DND-41 (cell line): ENCODE measurements around the gene C12orf75.
A peak's percentile ranks its signal among the peaks of the same experiment; 100 is the strongest.

Experiments
- ATAC-seq: fragments of 200-7000 bp; cut with Tn5 transposase; 3 replicates; pipeline ENCODE4 v1.9.1; 2021; ENCODE audit warnings: low read depth; ENCODE audit not compliant: insufficient read depth
- DNase-seq: peaks from one replicate; pipeline ENCODE4 v3.0.0-alpha.2; 2020
- H2AFZ ChIP-seq: 2 replicates; pipeline ENCODE4 v1.6.0; 2012; ENCODE audit warnings: low read depth, low read length
- H3K27ac ChIP-seq: 2 replicates; pipeline ENCODE4 v1.5.1; 2012; ENCODE audit warnings: low read length, inconsistent platforms
- H3K27me3 ChIP-seq: fragments of 200-600 bp; sonication (generic); 2 replicates; pipeline ENCODE4 v1.6.0; 2012; ENCODE audit warnings: low read length, mild to moderate bottlenecking, inconsistent platforms; ENCODE audit not compliant: insufficient read depth, poor library complexity
- H3K36me3 ChIP-seq: 2 replicates; pipeline ENCODE4 v1.5.1; 2012; ENCODE audit warnings: low read length, inconsistent platforms; ENCODE audit not compliant: insufficient read depth
- H3K4me1 ChIP-seq: 2 replicates; pipeline ENCODE4 v1.5.1; 2012; ENCODE audit warnings: mild to moderate bottlenecking, low read length; ENCODE audit not compliant: insufficient read depth
- H3K4me2 ChIP-seq: 2 replicates; pipeline ENCODE4 v1.6.0; 2012; ENCODE audit warnings: mild to moderate bottlenecking, moderate library complexity, low read length, inconsistent platforms; ENCODE audit not compliant: insufficient read depth
- H3K4me3 ChIP-seq, 2 experiments: fragments of 200-600 bp in 1 of 2; shearing (Covaris generic) in 1 of 2; 2 replicates each; pipeline ENCODE4 v1.5.1; 2012 to 2016; ENCODE audit warnings: inconsistent platforms in 2 of 2, low read length in 2 of 2, mild to moderate bottlenecking in 2 of 2, low read depth in 1 of 2, moderate library complexity in 1 of 2
- H3K79me2 ChIP-seq: 2 replicates; pipeline ENCODE4 v1.6.0; 2012; ENCODE audit warnings: low read length, inconsistent platforms; ENCODE audit not compliant: insufficient read depth
- H3K9ac ChIP-seq: 2 replicates; pipeline ENCODE4 v1.6.0; 2012; ENCODE audit warnings: low read depth, mild to moderate bottlenecking, inconsistent platforms, low read length, moderate library complexity
- H3K9me3 ChIP-seq: 2 replicates; pipeline ENCODE4 v1.5.1; 2012; ENCODE audit warnings: low read length, moderate library complexity, mild to moderate bottlenecking, inconsistent platforms; ENCODE audit not compliant: insufficient read depth, severe bottlenecking
- H4K20me1 ChIP-seq: 2 replicates; pipeline ENCODE4 v1.6.0; 2012; ENCODE audit warnings: low read length; ENCODE audit not compliant: insufficient read depth
- CTCF ChIP-seq: IDR thresholded peaks from 2 replicates; pipeline ENCODE4 v1.5.1; 2012; ENCODE audit warnings: borderline replicate concordance, low read length, moderate library complexity, mild to moderate bottlenecking; ENCODE audit not compliant: poor library complexity, severe bottlenecking; ENCODE audit errors: extremely low read depth
- EZH2 ChIP-seq: IDR thresholded peaks from 3 replicates; pipeline ENCODE4 v1.6.1; 2012; ENCODE audit warnings: borderline replicate concordance, low read depth, mild to moderate bottlenecking, moderate library complexity, low read length, inconsistent platforms; ENCODE audit not compliant: severe bottlenecking

C12orf75 gene

GRCh38 chr12:105382771-105383622, 52.5 kb downstream of the C12orf75 start:
- H3K4me1 ChIP-seq, result no peaks in the 10 kb centered on the region
- H2AFZ ChIP-seq, result no peak overlapping the region
- H3K27me3 ChIP-seq, result no peaks in the 10 kb centered on the region
- no peaks in the 10 kb centered on the region for H3K36me3 ChIP-seq
- no peaks in the 10 kb centered on the region for H3K79me2 ChIP-seq
- peak overlapping the region; percentile 10; the same call in 1 of the 2 replicates for H3K27ac ChIP-seq
- ATAC-seq (peak; percentile 73), DNase-seq (peak; percentile 21)
- H3K4me2 ChIP-seq, result no peak overlapping the region
- no peak overlapping the region for H3K4me3 ChIP-seq
- TF ChIP-seq CTCF (peak; percentile 84), EZH2 (no peak)
- H4K20me1 ChIP-seq, result no peaks in the 10 kb centered on the region
- no peak overlapping the region for H3K9ac ChIP-seq
- no peaks in the 10 kb centered on the region for H3K9me3 ChIP-seq

- DNase-seq, result no peak
- Histone ChIP-seq H3K4me1 (no peaks in the 10 kb centered on the region), H3K27ac (no peak overlapping the region), H2AFZ (no peak overlapping the region), H3K27me3 (no peaks in the 10 kb centered on the region), H3K9ac (no peak overlapping the region), H3K4me2 (no peak overlapping the region), H4K20me1 (no peaks in the 10 kb centered on the region), H3K9me3 (no peaks in the 10 kb centered on the region), H3K4me3 (no peak overlapping the region), H3K79me2 (no peaks in the 10 kb centered on the region), H3K36me3 (no peaks in the 10 kb centered on the region)
- no peak for TF ChIP-seq EZH2
- no peak for TF ChIP-seq CTCF
- no peak for ATAC-seq
Observed at GRCh38 chr12:105384220-105384619, 53.7 kb downstream of the C12orf75 start.

GRCh38 chr12:105384916-105385535, 54.5 kb downstream of the C12orf75 start:
- no peaks in the 10 kb centered on the region for H4K20me1 ChIP-seq
- no peaks in the 10 kb centered on the region for H3K9me3 ChIP-seq
- no peaks in the 10 kb centered on the region for H3K4me1 ChIP-seq
- no peak overlapping the region for H3K27ac ChIP-seq
- H3K36me3 ChIP-seq, result no peaks in the 10 kb centered on the region
- H3K27me3 ChIP-seq, result no peaks in the 10 kb centered on the region
- ATAC-seq, result no peak
- TF ChIP-seq EZH2, result no peak
- no peak for TF ChIP-seq CTCF
- H3K4me3 ChIP-seq, result no peak overlapping the region
- no peak overlapping the region for H3K4me2 ChIP-seq
- H3K9ac ChIP-seq, result no peak overlapping the region
- no peak overlapping the region for H2AFZ ChIP-seq
- no peaks in the 10 kb centered on the region for H3K79me2 ChIP-seq
- no peak for DNase-seq
